Activated CD4-positive, alpha-beta T cell treated with anti-CD3 and anti-CD28 coated beads, Interleukin-2, amount 50 U/mL, for 4 hours (primary cell): ENCODE data around the gene C2CD4C.
"Not testable (repeated sequence)": the region's sequence is repeated elsewhere in the genome, so short reads cannot be mapped to it uniquely, and the experiment has no call there.

Source experiments
- DNase-seq, 2 experiments: peaks; one replicate each; pipeline ENCODE4 v3.0.0-alpha.2; 2020

Gene C2CD4C

DNA sequence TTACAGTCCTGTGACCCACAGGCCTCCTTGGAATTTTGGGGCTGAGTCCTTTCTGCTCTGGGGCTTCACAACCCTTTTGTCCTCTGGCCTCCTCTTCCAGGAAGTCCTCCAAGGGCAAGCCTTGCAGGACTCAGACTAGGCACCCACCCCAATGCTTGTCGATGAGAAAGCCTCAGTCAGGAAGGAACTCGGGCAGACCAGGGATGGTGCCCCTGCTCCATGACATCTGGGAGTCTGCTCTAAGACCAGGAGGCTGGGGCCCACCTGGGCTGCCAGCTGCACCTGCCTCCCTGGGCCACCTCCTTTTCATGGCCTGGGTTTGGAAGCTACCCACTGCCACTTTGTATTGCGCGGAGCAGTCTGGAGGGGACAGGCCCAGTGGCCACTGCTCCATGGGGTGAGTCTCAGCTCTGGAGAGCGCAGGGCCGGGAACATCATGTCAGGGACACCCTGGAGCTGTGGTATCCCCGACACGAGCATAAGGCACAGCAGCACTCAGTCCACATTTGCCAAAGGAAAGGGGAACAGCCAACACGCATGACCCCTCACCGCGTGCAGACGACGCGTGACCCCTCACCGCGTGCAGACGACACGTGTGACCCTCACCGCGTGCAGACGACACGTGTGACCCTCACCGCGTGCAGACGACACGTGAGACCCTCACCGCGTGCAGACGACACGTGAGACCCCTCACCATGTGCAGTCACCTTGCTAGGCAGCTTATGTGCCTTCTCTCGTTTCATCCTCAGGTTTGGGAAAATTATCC, 10.8 kb downstream of the C2CD4C start:
- no peak for DNase-seq

DNA sequence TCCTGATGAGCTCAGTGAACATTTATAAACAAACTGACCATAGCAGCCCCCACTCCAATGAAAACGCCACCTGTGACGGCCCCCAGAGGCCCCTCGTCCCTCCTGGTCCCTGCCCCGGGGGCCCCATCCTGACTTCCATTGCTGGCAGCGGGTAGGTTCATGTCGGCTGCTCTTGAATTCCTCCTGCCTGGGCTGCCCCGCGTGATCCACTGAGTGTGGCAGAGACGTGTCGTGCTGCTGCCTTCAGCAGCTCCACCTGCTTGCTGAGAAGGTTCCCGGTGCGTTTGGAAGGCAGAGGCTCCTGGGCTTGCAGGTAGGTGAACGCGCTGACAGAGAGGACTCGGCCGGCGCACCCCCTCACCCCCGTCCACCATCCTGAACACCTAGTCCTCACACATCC, 11.6 kb downstream of the C2CD4C start:
- DNase-seq, result no peak

DNA sequence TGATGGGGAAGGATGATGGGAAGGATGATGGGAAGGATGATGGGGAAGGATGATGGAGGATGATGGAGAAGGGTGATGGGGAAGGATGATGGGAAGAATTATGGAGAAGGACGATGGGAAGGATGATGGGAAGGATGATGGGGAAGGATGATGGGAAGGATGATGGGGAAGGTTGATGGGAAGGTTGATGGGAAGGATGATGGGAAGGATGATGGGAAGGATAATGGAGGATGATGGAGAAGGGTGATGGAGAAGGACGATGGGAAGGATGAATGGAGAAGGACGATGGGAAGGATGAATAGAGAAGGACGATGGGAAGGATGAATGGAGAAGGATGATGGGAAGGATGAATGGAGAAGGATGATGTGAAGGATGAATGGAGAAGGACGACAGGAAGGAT, 13.5 kb downstream of the C2CD4C start:
- DNase-seq, result no peak

DNA sequence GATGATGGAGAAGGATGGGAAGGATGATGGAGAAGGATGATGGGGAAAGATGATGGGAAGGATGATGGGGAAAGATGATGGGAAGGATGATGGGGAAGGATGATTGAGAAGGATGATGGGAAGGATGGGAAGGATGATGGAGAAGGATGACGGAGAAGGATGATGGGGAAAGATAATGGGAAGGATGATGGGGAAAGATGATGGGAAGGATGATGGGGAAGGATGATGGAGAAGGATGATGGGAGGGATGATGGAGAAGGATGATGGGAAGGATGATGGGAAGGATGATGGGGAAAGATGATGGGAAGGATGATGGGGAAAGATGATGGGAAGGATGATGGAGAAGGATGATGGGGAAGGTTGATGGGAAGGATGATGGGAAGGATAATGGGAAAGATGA, 14.1 kb downstream of the C2CD4C start:
- DNase-seq, result not testable (repeated sequence)

DNA sequence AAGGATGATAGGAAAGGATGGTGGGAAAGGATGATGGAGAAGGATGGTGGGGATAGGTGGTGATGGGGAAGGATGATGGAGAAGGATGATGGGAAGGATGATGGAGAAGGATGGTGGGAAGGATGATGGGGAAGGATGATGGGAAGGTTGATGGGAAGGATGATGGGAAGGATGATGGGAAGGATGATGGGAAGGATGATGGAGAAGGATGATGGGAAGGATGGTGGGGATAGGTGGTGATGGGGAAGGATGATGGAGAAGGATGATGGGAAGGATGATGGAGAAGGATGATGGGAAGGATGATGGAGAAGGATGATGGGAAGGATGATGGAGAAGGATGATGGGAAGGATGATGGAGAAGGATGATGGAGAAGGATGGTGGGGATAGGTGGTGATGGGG, 15.4 kb downstream of the C2CD4C start:
- DNase-seq, result not testable (repeated sequence)

DNA sequence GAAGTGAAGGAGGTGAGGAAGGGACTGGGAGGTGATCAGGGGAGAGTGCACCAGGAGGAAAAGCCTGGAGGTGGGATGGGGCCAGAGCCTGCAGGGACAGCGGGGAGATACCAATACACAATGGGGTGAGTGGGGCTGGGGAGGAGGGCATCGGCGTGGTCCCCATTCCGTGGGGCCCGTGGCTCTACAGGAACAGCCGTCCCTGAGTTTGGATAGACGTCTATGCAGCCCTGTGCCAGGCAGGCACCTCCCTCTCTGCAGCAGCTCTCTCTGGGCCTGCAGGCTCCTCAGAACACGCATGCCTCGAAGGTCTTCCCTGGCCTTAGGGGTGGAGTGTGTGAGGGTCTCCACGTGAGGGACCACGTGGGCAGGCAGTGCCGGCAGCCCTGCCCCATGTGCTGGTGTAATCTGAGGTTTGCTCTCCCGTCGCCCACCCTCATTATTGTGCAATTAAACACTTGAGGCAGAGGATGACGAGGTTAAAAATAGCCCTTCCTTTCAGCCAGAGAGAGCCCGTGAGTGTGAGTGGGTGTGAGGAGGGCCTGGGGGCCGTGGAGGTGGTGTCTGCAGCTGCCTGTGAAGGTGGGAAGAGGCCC, 16.5 kb downstream of the C2CD4C start:
- no peak for DNase-seq

DNA sequence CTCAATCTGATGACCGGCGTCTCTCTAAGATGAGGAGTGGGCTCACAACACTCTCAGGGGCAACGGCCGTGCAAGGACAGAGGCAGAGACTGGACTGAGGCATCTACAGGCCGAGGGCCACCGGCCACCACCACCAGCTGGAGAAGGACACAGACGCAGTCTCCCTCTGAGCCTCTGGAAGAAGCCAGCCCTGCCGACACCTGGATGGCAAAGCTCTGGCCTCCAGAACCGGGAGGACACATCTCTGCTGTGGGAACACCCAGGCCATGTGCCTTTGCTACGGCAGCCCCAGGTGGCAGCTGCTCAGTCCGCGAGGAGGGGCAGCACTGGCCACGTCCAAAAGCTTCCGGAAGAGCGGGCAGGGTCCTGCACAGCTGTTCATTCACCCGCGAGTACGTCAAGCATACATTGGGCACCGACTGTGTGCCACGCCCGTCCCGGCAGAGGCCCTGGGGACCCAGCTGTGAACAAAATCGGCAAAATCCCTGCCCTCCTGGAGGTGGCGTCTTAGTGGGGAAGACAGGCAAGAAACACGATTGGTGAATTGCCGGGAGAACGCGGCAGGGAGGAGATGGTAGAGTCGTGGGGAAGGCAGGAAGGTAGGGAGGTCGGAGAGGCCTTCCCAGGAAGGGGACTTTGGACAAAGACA, 17.1 kb downstream of the C2CD4C start:
- no peak for DNase-seq

DNA sequence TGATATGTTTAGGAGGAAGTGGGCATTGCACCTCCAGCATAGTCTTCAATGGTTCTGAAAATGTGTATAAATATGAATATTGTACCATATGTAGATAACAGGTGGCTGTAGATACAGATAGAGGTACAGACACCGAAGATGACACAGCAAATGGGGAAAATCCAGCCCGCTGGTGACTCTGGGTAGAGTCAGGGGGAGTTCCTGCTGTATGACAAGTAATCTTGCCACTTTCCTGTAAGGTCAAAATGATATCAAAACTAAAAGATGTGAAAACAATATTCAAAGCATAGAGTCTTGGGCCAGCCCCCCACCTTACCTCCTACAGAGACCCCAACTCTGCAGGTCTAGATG, 17.8 kb downstream of the C2CD4C start:
- DNase-seq, result no peak

DNA sequence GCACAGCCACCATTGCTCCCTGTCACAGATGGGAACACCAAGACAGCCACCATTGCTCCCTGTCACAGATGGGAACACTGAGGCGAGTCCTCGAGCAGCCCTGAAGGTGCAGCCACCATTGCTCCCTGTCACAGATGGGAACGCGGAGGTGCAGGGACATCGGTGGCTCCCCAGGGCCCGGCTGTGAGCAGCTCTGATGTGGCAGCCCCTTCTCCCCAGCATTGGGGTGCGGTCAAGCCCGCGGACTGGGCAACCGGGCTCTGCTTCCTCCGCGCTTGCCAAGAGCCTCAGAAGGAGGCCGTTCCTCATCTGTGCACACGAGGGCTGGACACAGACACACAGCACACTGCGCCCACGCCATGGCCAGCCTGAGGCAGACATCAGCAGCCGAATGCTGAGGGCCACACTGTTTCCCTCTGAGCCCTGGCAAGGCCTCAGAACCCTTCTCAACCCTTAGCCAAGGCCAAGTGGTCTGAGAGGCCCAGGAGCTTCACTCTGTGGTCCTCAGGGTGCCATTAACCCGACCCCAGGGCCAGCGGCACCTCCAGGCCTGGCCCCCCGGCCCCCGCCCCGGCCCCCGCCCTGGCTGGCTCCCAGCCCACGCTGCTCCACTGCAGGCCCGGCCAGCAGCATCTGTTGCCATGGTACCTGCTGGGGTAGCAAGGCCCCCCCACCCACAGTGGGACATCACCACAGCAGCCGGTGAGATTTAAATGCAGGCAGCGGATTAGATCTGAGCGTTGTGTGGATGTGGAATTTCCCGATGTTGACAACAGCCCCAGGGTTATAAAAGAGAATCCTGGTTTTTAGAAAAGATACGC, 18.4 kb downstream of the C2CD4C start:
- no peak for DNase-seq

DNA sequence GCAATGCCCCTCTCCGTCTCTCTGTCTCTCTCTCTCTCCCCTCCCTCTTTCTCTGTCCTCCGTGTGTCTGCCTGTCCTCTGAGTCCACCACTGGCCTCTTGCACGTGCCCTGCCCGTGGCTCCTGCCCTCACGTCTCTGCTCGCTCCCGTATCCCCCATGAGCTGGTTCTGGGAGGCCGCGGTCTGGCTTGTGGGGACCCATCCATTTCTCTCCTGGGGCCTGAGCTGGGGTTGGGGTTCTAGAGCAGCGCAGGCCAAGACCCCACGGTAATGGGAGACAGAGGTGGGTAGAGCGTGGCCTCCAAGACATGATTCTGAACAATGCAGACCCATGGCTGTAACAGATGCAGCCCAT, 19.0 kb downstream of the C2CD4C start:
- DNase-seq, result no peak

DNA sequence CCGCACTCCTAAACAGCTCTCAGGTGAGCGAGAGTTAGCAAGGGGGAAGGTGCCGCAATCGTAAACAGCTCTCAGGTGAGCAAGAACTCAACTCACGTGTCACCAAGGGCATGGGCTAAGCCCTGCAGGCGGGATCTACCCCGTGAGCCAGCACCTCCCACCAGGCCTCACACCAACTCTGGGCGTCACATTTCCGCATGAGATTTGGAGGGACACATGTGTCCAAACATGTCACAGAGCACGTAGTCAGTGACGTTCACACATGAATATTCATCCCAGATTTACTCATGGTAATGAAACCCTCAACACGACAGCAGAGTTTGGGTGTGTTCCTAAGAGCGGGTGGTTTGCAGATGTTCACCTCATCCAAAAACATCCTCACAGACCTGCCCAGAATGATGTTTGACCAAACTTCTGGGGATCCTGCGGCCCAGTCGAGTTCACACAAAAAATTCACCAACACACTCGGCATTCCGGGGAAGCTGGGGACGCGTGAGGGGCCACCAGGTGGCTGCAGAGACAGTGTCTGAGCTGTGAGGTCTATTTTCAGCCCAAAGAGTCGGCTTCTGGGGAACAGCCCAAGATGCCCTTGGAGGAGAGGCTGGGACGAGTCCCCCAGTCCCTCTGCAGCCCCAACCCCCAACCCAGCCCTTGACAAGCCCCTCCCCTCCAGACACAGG, 19.6 kb downstream of the C2CD4C start:
- no peak for DNase-seq

DNA sequence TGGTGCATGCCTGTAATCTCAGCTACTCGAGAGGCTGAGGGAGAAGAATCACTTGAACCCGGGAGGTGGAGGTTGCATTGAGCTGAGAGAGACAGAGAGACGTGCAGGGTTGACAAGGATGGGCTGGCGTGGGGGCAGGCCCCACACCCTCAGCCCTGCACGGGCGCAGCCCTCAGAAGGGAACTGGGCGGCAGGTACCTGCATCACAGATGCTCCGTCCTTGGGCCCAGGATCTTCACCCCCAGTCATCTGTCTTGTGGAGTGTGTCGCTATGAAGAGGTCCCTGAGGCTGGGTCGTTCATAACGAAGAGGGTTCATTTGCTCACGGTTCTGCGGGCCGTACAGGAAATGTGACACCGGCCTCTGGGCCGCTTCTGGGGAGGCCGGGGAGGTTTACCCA, 20.3 kb downstream of the C2CD4C start:
- no peak for DNase-seq

DNA sequence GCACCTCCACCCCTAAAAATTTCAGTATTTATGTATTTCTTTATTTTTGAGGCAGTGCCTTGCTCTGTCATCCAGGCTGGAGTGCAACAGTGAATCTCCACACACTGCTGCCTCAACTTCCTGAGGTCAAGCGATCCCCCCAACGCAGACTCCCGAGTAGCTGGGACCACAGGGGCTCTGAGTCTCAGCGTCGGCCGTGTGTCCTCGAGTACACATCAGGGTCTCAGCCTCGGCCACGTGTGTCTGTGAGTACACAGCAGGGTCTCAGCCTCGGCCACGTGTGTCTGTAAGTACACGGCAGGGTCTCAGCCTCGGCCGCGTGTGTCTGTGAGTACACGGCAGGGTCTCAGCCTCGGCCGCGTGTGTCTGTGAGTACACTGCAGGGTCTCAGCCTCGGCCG, 21.2 kb downstream of the C2CD4C start:
- DNase-seq, result no peak

DNA sequence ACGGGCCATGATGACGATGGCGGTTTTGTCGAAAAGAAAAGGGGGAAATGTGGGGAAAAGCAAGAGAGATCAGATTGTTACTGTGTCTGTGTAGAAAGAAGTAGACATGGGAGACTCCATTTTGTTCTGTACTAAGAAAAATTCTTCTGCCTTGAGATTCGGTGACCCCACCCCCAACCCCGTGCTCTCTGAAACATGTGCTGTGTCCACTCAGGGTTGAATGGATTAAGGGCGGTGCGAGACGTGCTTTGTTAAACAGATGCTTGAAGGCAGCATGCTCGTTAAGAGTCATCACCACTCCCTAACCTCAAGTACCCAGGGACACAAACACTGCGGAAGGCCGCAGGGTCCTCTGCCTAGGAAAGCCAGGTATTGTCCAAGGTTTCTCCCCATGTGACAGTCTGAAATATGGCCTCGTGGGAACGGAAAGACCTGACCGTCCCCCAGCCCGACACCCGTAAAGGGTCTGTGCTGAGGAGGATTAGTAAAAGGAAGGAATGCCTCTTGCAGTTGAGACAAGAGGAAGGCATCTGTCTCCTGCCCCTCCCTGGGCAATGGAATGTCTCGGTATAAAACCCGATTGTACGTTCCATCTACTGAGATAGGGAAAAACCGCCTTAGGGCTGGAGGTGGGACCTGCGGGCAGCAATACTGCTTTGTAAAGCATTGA, 22.2 kb downstream of the C2CD4C start:
- DNase-seq, result not testable (repeated sequence)

DNA sequence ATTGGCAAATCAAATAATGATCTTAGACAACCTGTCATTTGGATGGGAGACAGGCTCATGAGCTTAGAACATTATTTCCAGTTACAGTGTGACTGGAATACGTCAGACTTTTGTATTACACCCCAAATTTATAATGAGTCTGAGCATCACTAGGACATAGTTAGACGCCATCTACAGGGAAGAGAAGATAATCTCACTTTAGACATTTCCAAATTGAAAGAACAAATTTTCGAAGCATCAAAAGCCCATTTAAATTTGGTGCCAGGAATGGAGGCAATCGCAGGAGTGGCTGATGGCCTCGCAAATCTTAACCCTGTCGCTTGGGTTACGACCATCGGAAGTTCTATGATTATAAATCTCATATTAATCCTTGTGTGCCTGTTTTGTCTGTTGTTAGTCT, 22.8 kb downstream of the C2CD4C start:
- not testable (repeated sequence) for DNase-seq

DNA sequence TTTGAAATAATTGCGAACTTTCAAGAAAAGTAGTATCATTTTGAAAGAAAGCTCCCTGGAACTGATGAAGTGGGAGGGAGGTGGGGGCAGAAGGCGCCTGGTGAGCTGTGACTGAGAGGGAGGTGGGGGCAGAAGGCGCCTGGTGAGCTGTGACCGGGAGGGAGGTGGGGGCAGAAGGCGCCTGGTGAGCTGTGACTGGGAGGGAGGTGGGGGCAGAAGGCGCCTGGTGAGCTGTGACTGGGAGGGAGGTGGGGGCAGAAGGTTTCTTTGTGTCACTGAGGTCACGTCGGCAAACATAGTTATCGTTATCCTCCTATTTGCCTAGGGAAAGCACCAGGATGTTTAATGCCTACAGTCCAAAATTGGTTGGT, 24.2 kb downstream of the C2CD4C start:
- DNase-seq, result no peak

DNA sequence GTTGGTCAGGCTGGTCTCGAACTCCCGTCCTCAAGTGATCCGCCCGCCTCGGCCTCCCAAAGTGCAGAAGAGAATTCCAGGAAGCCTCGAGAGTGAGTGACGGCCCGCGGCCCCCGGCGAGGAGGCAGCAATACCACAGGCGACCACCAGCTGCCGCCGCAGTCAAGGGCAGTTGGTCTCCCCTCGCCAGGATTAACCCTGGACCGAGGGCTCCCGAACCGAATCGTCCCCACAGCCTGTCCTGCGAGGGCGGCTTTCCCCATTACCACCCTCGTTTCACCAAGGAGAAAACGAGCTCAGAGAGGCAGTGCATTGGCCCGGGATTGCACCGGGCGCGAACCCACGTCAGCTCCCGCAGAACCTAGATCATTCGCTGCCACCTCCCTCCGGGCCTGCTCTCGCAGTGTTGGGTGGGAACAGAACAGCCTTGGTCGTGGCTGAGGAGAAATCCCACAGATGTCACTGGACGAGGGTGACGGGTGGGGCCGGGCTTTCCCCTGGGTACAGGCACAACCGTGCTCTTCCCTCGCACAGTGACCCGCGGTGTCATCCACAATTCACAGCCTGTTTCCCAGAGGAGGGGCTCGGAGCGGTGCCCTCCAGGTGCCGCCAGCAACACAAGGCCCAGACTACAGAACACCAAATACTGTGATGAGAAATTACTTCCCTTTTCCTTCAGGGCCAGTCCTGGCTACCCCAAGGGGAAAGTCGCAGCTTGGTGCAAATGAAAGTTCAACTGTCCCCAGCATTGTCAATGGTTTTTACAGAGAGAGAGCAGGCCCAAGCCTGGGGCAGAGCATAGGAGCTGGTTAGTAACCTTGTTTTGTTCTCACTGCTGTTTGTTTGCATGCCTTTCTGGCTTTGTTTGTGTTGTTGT, 24.8 kb downstream of the C2CD4C start:
- DNase-seq, result no peak

DNA sequence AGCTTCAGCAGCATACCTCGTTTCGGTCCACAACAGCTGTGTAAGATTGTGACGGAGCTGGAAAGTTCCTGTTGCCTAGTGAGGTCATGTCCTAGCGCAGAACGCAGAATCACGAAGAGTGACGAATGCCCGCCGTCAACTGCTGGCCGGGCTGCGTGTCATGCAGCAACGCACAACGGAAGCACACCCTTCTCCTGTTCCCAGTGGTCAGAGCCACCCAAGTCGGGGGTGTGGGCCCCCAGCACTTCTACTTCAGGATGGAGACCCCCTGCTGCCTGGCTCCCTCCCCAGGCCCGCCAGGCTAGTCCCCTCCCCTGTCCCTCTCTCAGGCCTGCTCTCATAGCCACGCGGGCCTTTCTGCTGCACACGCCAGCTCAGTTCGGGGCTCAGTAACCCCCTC, 25.9 kb downstream of the C2CD4C start:
- DNase-seq, result no peak

DNA sequence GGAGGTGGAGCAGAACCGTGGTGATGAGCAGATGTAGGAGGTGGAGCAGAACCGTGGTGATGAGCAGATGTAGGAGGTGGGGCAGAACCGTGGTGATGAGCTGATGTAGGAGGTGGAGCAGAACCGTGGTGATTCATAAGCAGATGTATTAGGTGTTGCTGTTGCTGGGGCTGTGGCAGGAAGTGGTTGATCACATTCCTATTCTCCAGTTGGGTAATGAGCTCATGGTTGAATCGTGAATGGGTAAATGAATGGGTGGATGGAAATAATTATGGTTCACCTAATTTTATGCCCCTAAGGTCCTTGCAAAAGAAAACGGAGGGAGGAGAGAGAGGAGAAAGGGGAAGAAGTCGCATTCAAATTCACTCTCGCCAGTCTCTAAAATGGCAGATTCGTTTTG, 26.4 kb downstream of the C2CD4C start:
- DNase-seq, result peak; percentile 30 to 33

DNA sequence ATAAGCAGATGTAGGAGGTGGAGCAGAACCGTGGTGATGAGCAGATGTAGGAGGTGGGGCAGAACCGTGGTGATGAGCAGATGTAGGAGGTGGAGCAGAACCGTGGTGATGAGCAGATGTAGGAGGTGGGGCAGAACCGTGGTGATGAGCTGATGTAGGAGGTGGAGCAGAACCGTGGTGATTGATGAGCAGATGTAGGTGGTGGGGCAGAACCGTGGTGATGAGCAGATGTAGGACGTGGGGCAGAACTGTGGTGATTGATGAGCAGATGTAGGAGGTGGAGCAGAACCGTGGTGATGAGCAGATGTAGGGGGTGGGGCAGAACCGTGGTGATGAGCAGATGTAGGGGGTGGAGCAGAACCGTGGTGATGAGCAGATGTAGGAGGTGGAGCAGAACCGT, 27.0 kb downstream of the C2CD4C start:
- not testable (repeated sequence) for DNase-seq

DNA sequence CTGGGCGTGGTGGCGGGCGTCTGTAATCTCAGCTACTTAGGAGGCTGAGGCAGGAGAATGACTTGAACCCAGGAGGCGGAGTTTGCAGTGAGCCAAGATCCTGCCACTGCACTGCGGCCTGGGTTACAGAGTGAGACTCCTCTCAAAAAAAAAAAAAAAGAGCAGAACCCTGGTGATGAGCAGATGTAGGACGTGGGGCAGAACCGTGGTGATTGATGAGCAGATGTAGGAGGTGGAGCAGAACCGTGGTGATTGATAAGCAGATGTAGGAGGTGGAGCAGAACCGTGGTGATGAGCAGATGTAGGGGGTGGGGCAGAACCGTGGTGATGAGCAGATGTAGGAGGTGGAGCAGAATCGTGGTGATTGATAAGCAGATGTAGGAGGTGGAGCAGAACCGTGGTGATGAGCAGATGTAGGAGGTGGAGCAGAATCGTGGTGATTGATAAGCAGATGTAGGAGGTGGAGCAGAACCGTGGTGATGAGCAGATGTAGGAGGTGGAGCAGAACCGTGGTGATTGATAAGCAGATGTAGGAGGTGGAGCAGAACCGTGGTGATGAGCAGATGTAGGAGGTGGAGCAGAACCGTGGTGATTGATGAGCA, 28.2 kb downstream of the C2CD4C start:
- not testable (repeated sequence) for DNase-seq
